ENCODE results near the gene MOB3A.

Gene MOB3A

GRCh38 chr19:2115324-2115723 lies 19.2 kb upstream of the MOB3A start:
- WGBS (ENCODE audit: insufficient coverage, insufficient read length), result no CpG with 5 or more reads among the region's 25 CpGs
- H3K4me3 ChIP-seq (ENCODE audit: low read length), result no peak overlapping the region
- no peak overlapping the region for H3K27ac ChIP-seq (ENCODE audit: low read length)
- no peaks in the 10 kb centered on the region for H3K27me3 ChIP-seq (ENCODE audit: control insufficient read depth, insufficient read depth, low read length)
- H3K9me3 ChIP-seq (ENCODE audit: control insufficient read depth, insufficient read depth, low read length), result no peaks in the 10 kb centered on the region
- peaks cover 90% of the 10 kb centered on the region for H3K36me3 ChIP-seq (ENCODE audit: control insufficient read depth, insufficient read depth, low read length)
- no peaks in the 10 kb centered on the region for H3K4me1 ChIP-seq (ENCODE audit: control insufficient read depth, insufficient read depth, low read length)
- DNase-seq (ENCODE audit: low read depth, low spot score), result no peak

GRCh38 chr19:2114821-2115220 lies 18.7 kb upstream of the MOB3A start:
- Histone ChIP-seq H3K9me3 (ENCODE audit: control insufficient read depth, insufficient read depth, low read length) (no peaks in the 10 kb centered on the region), H3K4me1 (ENCODE audit: control insufficient read depth, insufficient read depth, low read length) (no peaks in the 10 kb centered on the region), H3K27me3 (ENCODE audit: control insufficient read depth, insufficient read depth, low read length) (no peaks in the 10 kb centered on the region), H3K4me3 (ENCODE audit: low read length) (no peak overlapping the region), H3K36me3 (ENCODE audit: control insufficient read depth, insufficient read depth, low read length) (peaks cover 90% of the 10 kb centered on the region), H3K27ac (ENCODE audit: low read length) (no peak overlapping the region)
- no CpG with 5 or more reads among the region's 21 CpGs for WGBS (ENCODE audit: insufficient coverage, insufficient read length)
- no peak for DNase-seq (ENCODE audit: low read depth, low spot score)

GRCh38 chr19:2114218-2114617 lies 18.1 kb upstream of the MOB3A start:
- H3K27ac ChIP-seq (ENCODE audit: low read length), result no peak overlapping the region
- H3K9me3 ChIP-seq (ENCODE audit: control insufficient read depth, insufficient read depth, low read length), result no peaks in the 10 kb centered on the region
- no peaks in the 10 kb centered on the region for H3K4me1 ChIP-seq (ENCODE audit: control insufficient read depth, insufficient read depth, low read length)
- H3K36me3 ChIP-seq (ENCODE audit: control insufficient read depth, insufficient read depth, low read length), result peaks cover 96% of the 10 kb centered on the region
- DNase-seq (ENCODE audit: low read depth, low spot score), result no peak
- H3K27me3 ChIP-seq (ENCODE audit: control insufficient read depth, insufficient read depth, low read length), result no peaks in the 10 kb centered on the region
- WGBS (ENCODE audit: insufficient coverage, insufficient read length), result no CpG with 5 or more reads among the region's 9 CpGs
- H3K4me3 ChIP-seq (ENCODE audit: low read length), result no peak overlapping the region

GRCh38 chr19:2113439-2114211 lies 17.5 kb upstream of the MOB3A start:
- no peaks in the 10 kb centered on the region for H3K27me3 ChIP-seq (ENCODE audit: control insufficient read depth, insufficient read depth, low read length)
- WGBS (ENCODE audit: insufficient coverage, insufficient read length), result no CpG with 5 or more reads among the region's 24 CpGs
- no peak for DNase-seq (ENCODE audit: low read depth, low spot score)
- no peak overlapping the region for H3K27ac ChIP-seq (ENCODE audit: low read length)
- no peaks in the 10 kb centered on the region for H3K4me1 ChIP-seq (ENCODE audit: control insufficient read depth, insufficient read depth, low read length)
- H3K36me3 ChIP-seq (ENCODE audit: control insufficient read depth, insufficient read depth, low read length), result peaks cover 98% of the 10 kb centered on the region
- H3K4me3 ChIP-seq (ENCODE audit: low read length), result no peak overlapping the region
- no peaks in the 10 kb centered on the region for H3K9me3 ChIP-seq (ENCODE audit: control insufficient read depth, insufficient read depth, low read length)

- Histone ChIP-seq H3K4me1 (ENCODE audit: control insufficient read depth, insufficient read depth, low read length) (no peaks in the 10 kb centered on the region), H3K36me3 (ENCODE audit: control insufficient read depth, insufficient read depth, low read length) (peaks cover 97% of the 10 kb centered on the region), H3K27ac (ENCODE audit: low read length) (no peak overlapping the region), H3K4me3 (ENCODE audit: low read length) (no peak overlapping the region), H3K27me3 (ENCODE audit: control insufficient read depth, insufficient read depth, low read length) (no peaks in the 10 kb centered on the region), H3K9me3 (ENCODE audit: control insufficient read depth, insufficient read depth, low read length) (no peaks in the 10 kb centered on the region)
- no peak for DNase-seq (ENCODE audit: low read depth, low spot score)
- no CpG with 5 or more reads among the region's 23 CpGs for WGBS (ENCODE audit: insufficient coverage, insufficient read length)
Measured at GRCh38 chr19:2112516-2113320, 16.6 kb upstream of the MOB3A start.

- H3K27ac ChIP-seq (ENCODE audit: low read length), result no peak overlapping the region
- H3K36me3 ChIP-seq (ENCODE audit: control insufficient read depth, insufficient read depth, low read length), result peaks cover 90% of the 10 kb centered on the region
- no peak overlapping the region for H3K4me3 ChIP-seq (ENCODE audit: low read length)
- DNase-seq (ENCODE audit: low read depth, low spot score), result no peak
- H3K27me3 ChIP-seq (ENCODE audit: control insufficient read depth, insufficient read depth, low read length), result no peaks in the 10 kb centered on the region
- H3K4me1 ChIP-seq (ENCODE audit: control insufficient read depth, insufficient read depth, low read length), result no peaks in the 10 kb centered on the region
- WGBS (ENCODE audit: insufficient coverage, insufficient read length), result no CpG with 5 or more reads among the region's 20 CpGs
- no peaks in the 10 kb centered on the region for H3K9me3 ChIP-seq (ENCODE audit: control insufficient read depth, insufficient read depth, low read length)
Measured at GRCh38 chr19:2111886-2112285, 15.8 kb upstream of the MOB3A start.

GRCh38 chr19:2111425-2111824 lies 15.3 kb upstream of the MOB3A start:
- WGBS (ENCODE audit: insufficient coverage, insufficient read length), result no CpG with 5 or more reads among the region's 22 CpGs
- H3K36me3 ChIP-seq (ENCODE audit: control insufficient read depth, insufficient read depth, low read length), result peaks cover 90% of the 10 kb centered on the region
- no peak overlapping the region for H3K27ac ChIP-seq (ENCODE audit: low read length)

GRCh38 chr19:2110822-2111221 lies 14.7 kb upstream of the MOB3A start:
- peaks cover 90% of the 10 kb centered on the region for H3K36me3 ChIP-seq (ENCODE audit: control insufficient read depth, insufficient read depth, low read length)
- WGBS (ENCODE audit: insufficient coverage, insufficient read length), result no CpG with 5 or more reads among the region's 13 CpGs
- H3K4me1 ChIP-seq (ENCODE audit: control insufficient read depth, insufficient read depth, low read length), result no peaks in the 10 kb centered on the region
- no peak overlapping the region for H3K4me3 ChIP-seq (ENCODE audit: low read length)
- H3K27me3 ChIP-seq (ENCODE audit: control insufficient read depth, insufficient read depth, low read length), result no peaks in the 10 kb centered on the region
- H3K27ac ChIP-seq (ENCODE audit: low read length), result no peak overlapping the region
- no peak for DNase-seq (ENCODE audit: low read depth, low spot score)
- H3K9me3 ChIP-seq (ENCODE audit: control insufficient read depth, insufficient read depth, low read length), result no peaks in the 10 kb centered on the region

More at GRCh38 chr19:2111425-2111824, 15.3 kb upstream of the MOB3A start:
- H3K27me3 ChIP-seq (ENCODE audit: control insufficient read depth, insufficient read depth, low read length), result no peaks in the 10 kb centered on the region
- H3K9me3 ChIP-seq (ENCODE audit: control insufficient read depth, insufficient read depth, low read length), result no peaks in the 10 kb centered on the region
- no peak for DNase-seq (ENCODE audit: low read depth, low spot score)
- no peak overlapping the region for H3K4me3 ChIP-seq (ENCODE audit: low read length)
- no peaks in the 10 kb centered on the region for H3K4me1 ChIP-seq (ENCODE audit: control insufficient read depth, insufficient read depth, low read length)

GRCh38 chr19:2109046-2109864 lies 13.1 kb upstream of the MOB3A start:
- Histone ChIP-seq H3K9me3 (ENCODE audit: control insufficient read depth, insufficient read depth, low read length) (no peaks in the 10 kb centered on the region; the same call in 1 of the 2 replicates), H3K4me3 (ENCODE audit: low read length) (no peak overlapping the region), H3K4me1 (ENCODE audit: control insufficient read depth, insufficient read depth, low read length) (no peaks in the 10 kb centered on the region), H3K27ac (ENCODE audit: low read length) (no peak overlapping the region), H3K36me3 (ENCODE audit: control insufficient read depth, insufficient read depth, low read length) (peaks cover 75% of the 10 kb centered on the region), H3K27me3 (ENCODE audit: control insufficient read depth, insufficient read depth, low read length) (no peaks in the 10 kb centered on the region)
- DNase-seq (ENCODE audit: low read depth, low spot score), result no peak
- WGBS (ENCODE audit: insufficient coverage, insufficient read length), result no CpG with 5 or more reads among the region's 31 CpGs

Measured in iPS DF 6.9 (cell line).